Measurements from ENCODE around the gene TPP1.

Gene TPP1

GRCh38 chr11:6603287-6604080, 15.7 kb downstream of the TPP1 start, which contains the start of the genes ILK and RRP8:
ILK (plus strand) TSS chr11:6603774; CDS start chr11:6604272, 498 bp downstream.
RRP8 (minus strand) TSS chr11:6603616; CDS start chr11:6603502, 114 bp downstream.
- peak within 1 kb of the TSS; percentile 88 for H3K4me3 ChIP-seq (ENCODE audit: control insufficient read depth, low read depth, low read length)
- TF ChIP-seq CTCF (IDR thresholded peaks at IDR 0.05; ENCODE audit: control insufficient read depth, insufficient read depth, low read depth, low read length, missing control alignments): peak; percentile 29
- peak; percentile 34 for DNase-seq (ENCODE audit: low read depth)

DNA sequence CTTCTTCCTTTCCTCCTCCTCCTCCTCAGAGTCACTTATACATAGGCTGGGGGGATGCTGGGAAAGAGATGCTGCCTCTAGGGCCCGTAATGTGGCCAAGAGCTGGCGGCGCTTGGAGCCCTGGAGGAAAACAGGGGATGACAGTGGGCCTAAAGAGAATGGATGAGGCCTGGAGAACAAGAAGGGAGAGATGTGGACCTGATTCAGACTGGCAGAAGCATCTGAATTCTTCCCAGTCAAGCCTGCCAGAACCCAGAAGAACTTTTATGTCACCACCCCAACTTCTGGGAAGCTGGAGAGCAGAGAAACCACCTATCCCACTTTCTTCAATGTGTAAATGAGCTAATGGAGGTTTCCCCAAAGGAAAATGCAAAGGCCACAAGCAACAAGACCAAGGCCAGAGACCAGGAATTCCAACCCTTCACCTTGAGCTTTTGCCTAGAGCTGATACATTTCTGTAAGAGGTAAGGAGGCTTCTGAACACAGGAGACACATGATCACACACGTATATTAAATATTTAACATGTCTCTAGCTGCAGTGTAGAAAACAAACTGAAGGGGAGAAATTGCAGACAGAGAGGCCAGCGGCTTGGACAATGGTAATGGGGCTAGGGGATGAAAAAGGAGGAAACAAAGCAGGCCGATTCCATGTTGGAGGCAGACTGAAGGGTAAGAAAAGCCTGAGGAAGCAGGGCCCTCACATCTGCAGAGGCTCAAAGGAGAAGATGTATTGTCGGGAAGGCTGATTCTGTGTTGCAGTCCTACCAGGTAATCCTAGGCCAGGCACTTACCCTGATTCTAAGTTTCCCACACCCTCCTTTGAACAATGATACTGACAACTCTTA, 16.9 kb downstream of the TPP1 start:
- H3K4me3 ChIP-seq (ENCODE audit: control insufficient read depth, low read depth, low read length): peak overlapping the region; percentile 88
- DNase-seq (ENCODE audit: low read depth): no peak
- TF ChIP-seq CTCF (IDR thresholded peaks at IDR 0.05; ENCODE audit: control insufficient read depth, insufficient read depth, low read depth, low read length, missing control alignments): peak; percentile 6

- no peak overlapping the region for H3K4me3 ChIP-seq (ENCODE audit: control insufficient read depth, low read depth, low read length)
- no peak for TF ChIP-seq CTCF (IDR thresholded peaks at IDR 0.05; ENCODE audit: control insufficient read depth, insufficient read depth, low read depth, low read length, missing control alignments)
- DNase-seq (ENCODE audit: low read depth): no peak
These were observed 18.2 kb downstream of the TPP1 start for GRCh38 chr11:6601041-6601461.

DNA sequence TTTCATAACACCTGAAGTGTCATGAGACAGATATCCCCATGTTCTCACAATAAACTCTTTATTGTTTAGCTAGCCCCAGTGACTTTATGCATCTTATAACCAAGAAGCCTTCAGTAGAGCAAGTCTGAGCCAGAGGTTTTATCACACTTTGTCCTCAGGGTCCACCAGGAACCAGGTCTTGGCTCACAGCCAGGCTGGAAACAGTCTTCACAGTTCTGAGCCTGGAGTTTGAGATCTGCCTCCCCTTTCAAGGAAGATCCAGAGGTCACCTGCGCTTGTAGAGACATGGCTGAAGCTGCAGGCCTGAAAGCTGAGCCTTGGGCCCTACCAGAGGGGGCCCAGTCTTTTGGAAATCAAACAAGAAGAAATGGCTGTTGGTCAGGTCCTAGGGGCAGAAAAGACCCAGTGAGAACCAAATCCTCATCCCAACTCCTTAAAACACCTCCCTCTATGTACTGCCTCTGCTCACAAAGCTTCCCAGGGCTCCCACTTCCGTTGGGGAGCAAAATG, 19.3 kb downstream of the TPP1 start:
- no peak overlapping the region for H3K4me3 ChIP-seq (ENCODE audit: control insufficient read depth, low read depth, low read length)
- no peak for TF ChIP-seq CTCF (IDR thresholded peaks at IDR 0.05; ENCODE audit: control insufficient read depth, insufficient read depth, low read depth, low read length, missing control alignments)
- no peak for DNase-seq (ENCODE audit: low read depth)

- no peak overlapping the region for H3K4me3 ChIP-seq (ENCODE audit: control insufficient read depth, low read depth, low read length)
- no peak for DNase-seq (ENCODE audit: low read depth)
- no peak for TF ChIP-seq CTCF (IDR thresholded peaks at IDR 0.05; ENCODE audit: control insufficient read depth, insufficient read depth, low read depth, low read length, missing control alignments)
These were observed 19.8 kb downstream of the TPP1 start for GRCh38 chr11:6599449-6599848.

- TF ChIP-seq CTCF (IDR thresholded peaks at IDR 0.05; ENCODE audit: control insufficient read depth, insufficient read depth, low read depth, low read length, missing control alignments): no peak
- no peak for DNase-seq (ENCODE audit: low read depth)
- H3K4me3 ChIP-seq (ENCODE audit: control insufficient read depth, low read depth, low read length): no peak overlapping the region
These were observed 20.7 kb downstream of the TPP1 start for GRCh38 chr11:6598555-6598954.

Measured in AG09309 (cell line).